ENCODE results near the gene RELN. TPM values are rescaled to one million over a fixed set of nuclear protein-coding genes. Genes with fewer than 3 reads are reported as not detected.
"Not testable (repeated sequence)": the region's sequence is repeated elsewhere in the genome, so short reads cannot be mapped to it uniquely, and the experiment has no call there.

RELN gene
- total RNA-seq, 1 experiment from 2014 or later, result 0.20 TPM

- no peaks in the 10 kb centered on the region for H3K27me3 Mint-ChIP-seq (ENCODE audit: low read depth)
- no peak for DNase-seq (ENCODE audit: low spot score)
- ATAC-seq, result no peak
- ChIA-PET CTCF (no interaction called here), POLR2A (no interaction called here)
- H3K36me3 Mint-ChIP-seq, result no peaks in the 10 kb centered on the region
- H3K4me3 Mint-ChIP-seq, result no peak overlapping the region
- TF ChIP-seq E2F4 (CRISPR knock-in tag; IDR thresholded peaks at IDR 0.05; ENCODE audit: borderline replicate concordance, low read depth), result no peak
- no peak for TF ChIP-seq TCF7 (CRISPR knock-in tag; IDR thresholded peaks at IDR 0.05; ENCODE audit: low read depth)
- TF ChIP-seq, protein P1, sequence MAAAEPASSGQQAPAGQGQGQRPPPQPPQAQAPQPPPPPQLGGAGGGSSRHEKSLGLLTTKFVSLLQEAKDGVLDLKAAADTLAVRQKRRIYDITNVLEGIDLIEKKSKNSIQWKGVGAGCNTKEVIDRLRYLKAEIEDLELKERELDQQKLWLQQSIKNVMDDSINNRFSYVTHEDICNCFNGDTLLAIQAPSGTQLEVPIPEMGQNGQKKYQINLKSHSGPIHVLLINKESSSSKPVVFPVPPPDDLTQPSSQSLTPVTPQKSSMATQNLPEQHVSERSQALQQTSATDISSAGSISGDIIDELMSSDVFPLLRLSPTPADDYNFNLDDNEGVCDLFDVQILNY (CRISPR knock-in tag; IDR thresholded peaks at IDR 0.05), result no peak
- TF ChIP-seq, protein P2, sequence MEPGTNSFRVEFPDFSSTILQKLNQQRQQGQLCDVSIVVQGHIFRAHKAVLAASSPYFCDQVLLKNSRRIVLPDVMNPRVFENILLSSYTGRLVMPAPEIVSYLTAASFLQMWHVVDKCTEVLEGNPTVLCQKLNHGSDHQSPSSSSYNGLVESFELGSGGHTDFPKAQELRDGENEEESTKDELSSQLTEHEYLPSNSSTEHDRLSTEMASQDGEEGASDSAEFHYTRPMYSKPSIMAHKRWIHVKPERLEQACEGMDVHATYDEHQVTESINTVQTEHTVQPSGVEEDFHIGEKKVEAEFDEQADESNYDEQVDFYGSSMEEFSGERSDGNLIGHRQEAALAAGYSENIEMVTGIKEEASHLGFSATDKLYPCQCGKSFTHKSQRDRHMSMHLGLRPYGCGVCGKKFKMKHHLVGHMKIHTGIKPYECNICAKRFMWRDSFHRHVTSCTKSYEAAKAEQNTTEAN (CRISPR knock-in tag; IDR thresholded peaks at IDR 0.05), result no peak
- no peak for TF ChIP-seq AR (CRISPR knock-in tag; IDR thresholded peaks at IDR 0.05)
- TF ChIP-seq ATF2 (CRISPR knock-in tag; IDR thresholded peaks at IDR 0.05; ENCODE audit: borderline replicate concordance, low read depth), result no peak
- TF ChIP-seq ELF4 (CRISPR knock-in tag; IDR thresholded peaks at IDR 0.05; ENCODE audit: low read depth), result no peak
- no peak for TF ChIP-seq HMGA2 (CRISPR knock-in tag; IDR thresholded peaks at IDR 0.05)
- TF ChIP-seq CREM (CRISPR knock-in tag; IDR thresholded peaks at IDR 0.05), result no peak
- no peak for TF ChIP-seq ZNF219 (CRISPR knock-in tag; IDR thresholded peaks at IDR 0.05; ENCODE audit: borderline replicate concordance)
- H3K27ac Mint-ChIP-seq, result no peak overlapping the region
- 0 out of 2 replicates have a peak, but pooled peaks cover 1% of the 10 kb centered on the region for H3K9me3 Mint-ChIP-seq
- H3K4me1 Mint-ChIP-seq, result 0 out of 2 replicates have a peak, but pooled peaks cover 3% of the 10 kb centered on the region
These were observed 86.5 kb downstream of the RELN start for GRCh38 chr7:103902917-103903316.

DNA sequence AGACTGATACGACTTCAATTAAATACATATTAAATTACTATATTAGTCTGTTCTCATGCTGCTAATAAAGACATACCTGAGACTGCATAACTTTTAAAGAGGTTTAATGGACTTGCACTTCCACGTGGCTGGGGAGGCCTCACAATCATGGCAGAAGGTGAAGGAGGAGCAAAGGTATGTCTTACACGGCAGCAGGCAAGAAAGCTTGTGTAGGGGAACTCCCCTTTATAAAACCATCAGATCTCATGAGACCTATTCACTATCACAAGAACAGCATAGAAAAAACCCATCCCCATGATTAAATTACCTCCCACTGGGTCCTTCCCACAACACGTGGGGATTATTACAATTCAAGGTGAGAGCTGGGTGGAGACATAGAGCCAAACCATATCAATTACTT, 92.6 kb downstream of the RELN start:
- not testable (repeated sequence) for H3K27me3 Mint-ChIP-seq (ENCODE audit: low read depth); H3K27ac Mint-ChIP-seq

GRCh38 chr7:103894656-103895596, 94.5 kb downstream of the RELN start:
- no peak for ATAC-seq
- H3K9me3 Mint-ChIP-seq, result peaks cover 16% of the 10 kb centered on the region
- H3K27ac Mint-ChIP-seq, result no peak overlapping the region
- no peaks in the 10 kb centered on the region for H3K4me1 Mint-ChIP-seq
- H3K36me3 Mint-ChIP-seq, result peaks cover 4% of the 10 kb centered on the region; the same call in 1 of the 2 replicates
- no peak for DNase-seq (ENCODE audit: low spot score)
- no peak for TF ChIP-seq NR3C1 (CRISPR knock-in tag; conservative IDR thresholded peaks at IDR 0.05; ENCODE audit: low read depth)
- POLR2A ChIA-PET, result no interaction called here
- no peak overlapping the region for H3K4me3 Mint-ChIP-seq
- CTCF ChIA-PET, result no interaction called here
- H3K27me3 Mint-ChIP-seq (ENCODE audit: low read depth), result no peaks in the 10 kb centered on the region

More for the DNA sequence above, 92.6 kb downstream of the RELN start:
- ATAC-seq; POLR2A ChIA-PET; DNase-seq (ENCODE audit: low spot score); CTCF ChIA-PET; H3K4me3 Mint-ChIP-seq; H3K36me3 Mint-ChIP-seq; H3K4me1 Mint-ChIP-seq: not testable (repeated sequence)
- peaks cover 16% of the 10 kb centered on the region for H3K9me3 Mint-ChIP-seq
